ENCODE data around the gene NPAS1.

Gene NPAS1

DNA sequence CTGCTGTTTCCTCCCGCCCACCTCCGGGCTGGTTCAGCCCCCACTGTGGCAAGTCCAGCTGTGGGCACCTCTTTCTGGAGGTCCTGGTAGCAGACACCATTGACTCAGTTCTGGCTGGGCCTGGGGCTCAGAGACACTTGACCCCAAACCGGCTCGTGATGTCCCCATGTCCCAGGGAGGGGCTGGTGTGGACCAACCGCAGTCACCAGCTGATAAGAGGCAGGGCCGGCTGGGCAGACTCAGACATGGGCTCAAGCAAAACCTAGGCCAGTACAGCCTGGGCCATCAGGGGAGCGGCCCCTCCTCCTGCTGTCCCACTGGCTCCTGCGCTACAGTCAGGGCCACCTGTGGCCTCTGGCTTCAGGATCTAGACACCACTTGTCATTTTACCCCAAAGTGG, 48.6 kb downstream of the NPAS1 start:
- ChIA-PET CTCF (interaction anchor here (0.6 to 1.4 kb wide), 2 partner anchors 55 to 176 kb away, joined by 3 read pairs; no protein-coding TSS in a partner anchor), POLR2A (interaction anchor here (1.3 kb wide), 1 partner anchor 45 kb away, joined by 4 read pairs; the partner anchor contains the start of gene ZC3H4)
- DNase-seq (ENCODE audit: extremely low spot score) = no peak
- TF ChIP-seq L3MBTL2 (conservative IDR thresholded peaks at IDR 0.05) = no peak
- no peak for TF ChIP-seq HDGF (IDR thresholded peaks at IDR 0.05; ENCODE audit: borderline replicate concordance)
- no peak for TF ChIP-seq SP1 (IDR thresholded peaks at IDR 0.05)
- TF ChIP-seq NFRKB (IDR thresholded peaks at IDR 0.05) = no peak
- TF ChIP-seq BHLHE40 (IDR thresholded peaks at IDR 0.05; ENCODE audit: borderline replicate concordance) = no peak

DNA sequence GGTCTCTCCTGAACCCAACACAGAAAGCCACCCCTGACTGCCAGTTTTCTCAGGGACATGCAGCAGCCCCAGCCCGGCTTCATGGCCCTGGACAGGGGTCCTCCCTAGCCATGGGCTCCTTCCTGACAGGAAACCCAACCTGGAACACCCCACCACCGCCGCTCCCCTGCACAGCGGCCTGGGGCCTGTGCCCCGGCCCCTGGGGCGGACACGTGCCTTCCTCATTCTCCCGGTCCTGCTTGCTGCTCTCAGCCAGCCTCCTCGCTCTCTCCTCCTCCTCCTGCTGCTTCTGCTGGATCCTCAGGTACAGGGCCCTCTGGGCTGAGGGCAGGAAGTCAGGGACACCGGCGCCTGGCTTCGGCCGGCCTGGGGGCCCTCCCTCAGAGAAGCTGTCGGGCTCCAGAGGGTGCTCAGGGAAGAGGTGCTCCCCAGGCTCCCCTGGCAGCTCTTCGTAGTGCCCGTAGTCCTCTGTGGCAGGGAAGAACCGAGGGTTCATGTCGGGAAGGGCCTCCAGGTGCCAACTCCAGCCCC, 49.3 kb downstream of the NPAS1 start:
- CTCF ChIA-PET = interaction anchor here (1.4 kb wide), 1 partner anchor 175 kb away, joined by 3 read pairs; no protein-coding TSS in a partner anchor
- TF ChIP-seq FOXA1 (IDR thresholded peaks at IDR 0.05) (no peak), ARNT (IDR thresholded peaks at IDR 0.05) (no peak), L3MBTL2 (conservative IDR thresholded peaks at IDR 0.05) (no peak), NFRKB (IDR thresholded peaks at IDR 0.05) (no peak), FOXM1 (IDR thresholded peaks at IDR 0.05; ENCODE audit: borderline replicate concordance) (no peak), CTBP1 (IDR thresholded peaks at IDR 0.05; ENCODE audit: borderline replicate concordance) (no peak), TARDBP (IDR thresholded peaks at IDR 0.05) (no peak), SP1 (IDR thresholded peaks at IDR 0.05) (no peak), BHLHE40 (IDR thresholded peaks at IDR 0.05; ENCODE audit: borderline replicate concordance) (no peak), FOXK2 (IDR thresholded peaks at IDR 0.05) (no peak), ELF4 (IDR thresholded peaks at IDR 0.05) (no peak), HDGF (IDR thresholded peaks at IDR 0.05; ENCODE audit: borderline replicate concordance) (no peak)
- TF ChIP-seq, protein P1, sequence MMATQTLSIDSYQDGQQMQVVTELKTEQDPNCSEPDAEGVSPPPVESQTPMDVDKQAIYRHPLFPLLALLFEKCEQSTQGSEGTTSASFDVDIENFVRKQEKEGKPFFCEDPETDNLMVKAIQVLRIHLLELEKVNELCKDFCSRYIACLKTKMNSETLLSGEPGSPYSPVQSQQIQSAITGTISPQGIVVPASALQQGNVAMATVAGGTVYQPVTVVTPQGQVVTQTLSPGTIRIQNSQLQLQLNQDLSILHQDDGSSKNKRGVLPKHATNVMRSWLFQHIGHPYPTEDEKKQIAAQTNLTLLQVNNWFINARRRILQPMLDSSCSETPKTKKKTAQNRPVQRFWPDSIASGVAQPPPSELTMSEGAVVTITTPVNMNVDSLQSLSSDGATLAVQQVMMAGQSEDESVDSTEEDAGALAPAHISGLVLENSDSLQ (IDR thresholded peaks at IDR 0.05) = no peak
- POLR2A ChIA-PET = interaction anchor here (1.3 kb wide), 1 partner anchor 44 kb away, joined by 4 read pairs; the partner anchor contains the start of gene ZC3H4
- DNase-seq (ENCODE audit: extremely low spot score) = no peak

DNA sequence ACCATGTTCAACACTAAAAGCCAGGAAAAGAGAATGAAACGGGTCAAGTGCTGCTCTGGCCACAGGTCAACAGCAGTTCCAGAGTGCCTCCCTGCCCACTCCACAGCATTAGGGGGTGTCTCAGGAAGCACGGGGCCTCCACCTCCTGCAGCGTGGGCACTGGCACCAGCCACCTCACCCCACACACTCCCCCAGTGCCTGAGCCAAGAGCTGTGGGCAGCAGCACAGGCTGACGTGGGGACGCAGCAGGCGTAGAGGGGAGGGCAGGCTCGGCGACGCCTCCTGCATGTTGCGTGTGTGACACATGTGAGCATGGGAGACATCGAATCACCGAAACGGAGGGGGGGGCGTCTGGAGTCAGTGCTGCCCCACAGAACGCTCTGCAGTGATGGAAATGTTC, 50.2 kb downstream of the NPAS1 start:
- CTCF ChIA-PET = no interaction called here
- no peak for DNase-seq (ENCODE audit: extremely low spot score)
- TF ChIP-seq, protein P1 (IDR thresholded peaks at IDR 0.05) = no peak
- TF ChIP-seq CTBP1 (IDR thresholded peaks at IDR 0.05; ENCODE audit: borderline replicate concordance) = no peak
- no peak for TF ChIP-seq L3MBTL2 (conservative IDR thresholded peaks at IDR 0.05)
- TF ChIP-seq TARDBP (IDR thresholded peaks at IDR 0.05) = no peak
- TF ChIP-seq FOXK2 (IDR thresholded peaks at IDR 0.05) = no peak
- TF ChIP-seq NFRKB (IDR thresholded peaks at IDR 0.05) = no peak
- no peak for TF ChIP-seq BHLHE40 (IDR thresholded peaks at IDR 0.05; ENCODE audit: borderline replicate concordance)
- POLR2A ChIA-PET = no interaction called here

DNA sequence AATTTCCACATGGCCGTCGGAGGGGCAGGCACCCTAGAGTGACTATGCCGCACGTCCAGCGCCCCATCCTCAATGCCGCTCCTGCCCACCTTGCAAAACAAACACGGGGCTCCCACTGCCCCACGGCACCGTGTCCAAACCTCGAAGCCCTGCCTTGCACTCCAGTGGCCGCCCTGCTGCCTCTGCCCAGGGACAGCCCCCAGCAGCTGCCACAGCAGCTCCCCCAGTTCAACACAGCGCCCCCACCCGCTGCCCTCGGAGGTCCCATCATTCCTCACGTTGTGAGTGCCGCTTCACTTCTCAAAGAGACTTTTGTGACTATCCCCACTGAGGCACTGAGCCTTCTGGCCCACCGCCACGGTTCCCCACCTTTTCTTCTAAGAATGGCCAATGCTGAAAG, 51.1 kb downstream of the NPAS1 start:
- CTCF ChIA-PET = no interaction called here
- POLR2A ChIA-PET = no interaction called here
- no peak for DNase-seq (ENCODE audit: extremely low spot score)
- TF ChIP-seq BHLHE40 (IDR thresholded peaks at IDR 0.05; ENCODE audit: borderline replicate concordance) (no peak), L3MBTL2 (conservative IDR thresholded peaks at IDR 0.05) (no peak), TARDBP (IDR thresholded peaks at IDR 0.05) (no peak), CTBP1 (IDR thresholded peaks at IDR 0.05; ENCODE audit: borderline replicate concordance) (no peak), ARNT (IDR thresholded peaks at IDR 0.05) (no peak), ZNF384 (IDR thresholded peaks at IDR 0.05) (no peak), SUZ12 (IDR thresholded peaks at IDR 0.05) (no peak), SP1 (IDR thresholded peaks at IDR 0.05) (no peak), HDGF (IDR thresholded peaks at IDR 0.05; ENCODE audit: borderline replicate concordance) (no peak)
- TF ChIP-seq, protein P1 (IDR thresholded peaks at IDR 0.05) = no peak

DNA sequence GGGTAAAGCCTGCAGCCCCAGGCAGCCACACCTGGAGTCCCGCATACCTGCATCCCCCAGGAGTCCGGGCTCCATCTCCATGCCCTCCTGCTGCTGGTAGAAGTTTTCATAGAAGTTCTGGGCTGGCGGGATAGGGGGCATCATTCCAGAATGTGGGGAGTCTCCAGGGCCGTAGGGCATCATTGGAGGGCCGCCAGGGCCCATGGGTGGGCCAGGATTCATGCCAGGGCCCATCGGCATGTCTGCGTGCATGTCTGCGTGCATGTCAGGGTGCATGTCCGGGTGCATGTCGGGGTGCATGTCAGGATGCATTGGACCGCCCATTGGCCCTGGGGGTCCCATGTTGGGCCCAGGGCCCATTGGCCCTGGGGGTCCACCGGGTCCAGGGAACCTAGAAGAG, 52.1 kb downstream of the NPAS1 start:
- TF ChIP-seq, protein P1 (IDR thresholded peaks at IDR 0.05) = no peak
- no peak for TF ChIP-seq BHLHE40 (IDR thresholded peaks at IDR 0.05; ENCODE audit: borderline replicate concordance)
- TF ChIP-seq SP1 (IDR thresholded peaks at IDR 0.05) = no peak
- TF ChIP-seq L3MBTL2 (conservative IDR thresholded peaks at IDR 0.05) = no peak
- no peak for TF ChIP-seq HDGF (IDR thresholded peaks at IDR 0.05; ENCODE audit: borderline replicate concordance)
- no peak for TF ChIP-seq NFRKB (IDR thresholded peaks at IDR 0.05)
- no peak for DNase-seq (ENCODE audit: extremely low spot score)
- ChIA-PET POLR2A (no interaction called here), CTCF (no interaction called here)

DNA sequence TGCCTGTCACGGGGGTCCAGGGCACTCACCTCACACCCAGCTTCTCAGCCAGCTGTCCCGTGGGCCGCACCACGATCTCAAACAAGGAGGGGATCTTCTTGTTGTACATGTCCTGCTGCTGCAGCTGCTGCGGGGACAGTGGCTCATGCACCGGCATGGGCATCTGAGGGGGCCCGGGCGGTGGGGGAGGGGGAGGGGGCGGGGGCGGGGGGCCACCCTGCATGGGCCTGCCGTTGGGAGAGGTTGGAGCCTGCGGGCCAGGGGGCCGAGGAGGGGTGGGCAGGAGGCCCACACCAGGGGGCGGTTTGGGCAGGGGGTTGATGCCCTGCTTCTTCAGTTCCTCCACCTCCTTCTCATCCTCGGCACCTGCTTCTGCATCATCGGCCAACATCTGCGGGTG, 52.7 kb downstream of the NPAS1 start:
- DNase-seq (ENCODE audit: extremely low spot score) = no peak
- ChIA-PET POLR2A (no interaction called here), CTCF (no interaction called here)
- TF ChIP-seq TARDBP (IDR thresholded peaks at IDR 0.05) (no peak), ARNT (IDR thresholded peaks at IDR 0.05) (no peak), NFRKB (IDR thresholded peaks at IDR 0.05) (no peak)

DNA sequence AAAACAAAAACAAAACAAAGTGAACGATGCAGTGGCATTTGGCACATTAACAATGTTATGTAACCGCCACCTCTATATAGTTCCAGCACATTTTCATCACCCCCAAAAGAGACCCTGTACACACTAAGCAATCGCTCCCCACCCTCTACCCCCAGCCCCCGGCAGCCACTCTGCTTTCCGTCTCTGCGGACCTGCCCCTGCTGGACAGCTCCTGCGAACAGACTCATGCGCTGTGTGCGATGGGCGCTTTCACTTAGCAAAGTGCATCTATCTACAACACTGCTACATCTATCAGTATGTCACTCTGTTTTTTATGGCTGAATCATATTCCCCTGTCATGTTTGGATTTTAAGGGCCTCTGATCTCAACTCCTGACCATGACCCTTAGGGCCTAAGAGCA, 53.9 kb downstream of the NPAS1 start:
- DNase-seq (ENCODE audit: extremely low spot score) = no peak
- CTCF ChIA-PET = no interaction called here

More for the DNA sequence above, 53.9 kb downstream of the NPAS1 start:
- POLR2A ChIA-PET = interaction anchor here (0.6 kb wide), 1 partner anchor 40 kb away, joined by 4 read pairs; the partner anchor contains the start of gene ZC3H4
- TF ChIP-seq FOXM1 (IDR thresholded peaks at IDR 0.05; ENCODE audit: borderline replicate concordance) (no peak), TARDBP (IDR thresholded peaks at IDR 0.05) (no peak)
